Fibroblast of skin of right biceps (primary cell): ENCODE measurements around the gene CTCFL.
"Not testable (repeated sequence)": the region's sequence is repeated elsewhere in the genome, so short reads cannot be mapped to it uniquely, and the experiment has no call there.

Source experiments
- DNase-seq: peaks from one replicate; pipeline ENCODE4 v3.0.0-alpha.2; 2013

Gene CTCFL

GRCh38 chr20:57504411-57504810 lies 20.5 kb downstream of the CTCFL start:
- no peak for DNase-seq

GRCh38 chr20:57503035-57503658 lies 21.8 kb downstream of the CTCFL start:
- no peak for DNase-seq

- no peak for DNase-seq
Measured at GRCh38 chr20:57502336-57502700, 22.6 kb downstream of the CTCFL start.

- DNase-seq = peak; percentile 47
Measured at GRCh38 chr20:57501461-57502335, 23.2 kb downstream of the CTCFL start.

- DNase-seq = no peak
Measured at GRCh38 chr20:57500962-57501361, 24.0 kb downstream of the CTCFL start.

GRCh38 chr20:57500235-57500634 lies 24.7 kb downstream of the CTCFL start:
- no peak for DNase-seq

GRCh38 chr20:57499676-57500075 lies 25.3 kb downstream of the CTCFL start:
- DNase-seq = no peak

- peak; percentile 29 for DNase-seq
Measured at GRCh38 chr20:57498425-57499400, 26.2 kb downstream of the CTCFL start.

GRCh38 chr20:57496592-57496991 lies 28.3 kb downstream of the CTCFL start:
- no peak for DNase-seq

GRCh38 chr20:57495978-57496377 lies 29.0 kb downstream of the CTCFL start:
- no peak for DNase-seq

- DNase-seq = no peak
Measured at GRCh38 chr20:57493091-57493615, 31.8 kb downstream of the CTCFL start.

GRCh38 chr20:57491373-57491772 lies 33.6 kb downstream of the CTCFL start:
- DNase-seq = no peak

- DNase-seq = not testable (repeated sequence)
Measured at GRCh38 chr20:57488277-57488676, 36.7 kb downstream of the CTCFL start.

- no peak for DNase-seq
Measured at GRCh38 chr20:57485770-57486169, 39.2 kb downstream of the CTCFL start.

GRCh38 chr20:57484772-57485171 lies 40.2 kb downstream of the CTCFL start:
- DNase-seq = no peak

- DNase-seq = no peak
Measured at GRCh38 chr20:57483287-57484050, 41.5 kb downstream of the CTCFL start.

- no peak for DNase-seq
Measured at GRCh38 chr20:57482796-57483195, 42.1 kb downstream of the CTCFL start.

- DNase-seq = no peak
Measured at GRCh38 chr20:57482148-57482547, 42.8 kb downstream of the CTCFL start.

GRCh38 chr20:57481281-57481711 lies 43.6 kb downstream of the CTCFL start:
- DNase-seq = no peak

- DNase-seq = no peak
Measured at GRCh38 chr20:57480444-57481160, 44.3 kb downstream of the CTCFL start.

- DNase-seq = no peak
Measured at GRCh38 chr20:57479196-57479595, 45.7 kb downstream of the CTCFL start.
